GM19468 (cell line): Measurements from ENCODE around the gene NDUFAF4.

Experiments used
- ATAC-seq: cut with Tn5 transposase; IDR thresholded peaks from one replicate; pipeline ENCODE4 v1.9.1; 2021; ENCODE audit warnings: mild to moderate bottlenecking, moderate library complexity, moderate number of reproducible peaks; ENCODE audit not compliant: unreplicated experiment; ENCODE audit errors: extremely low read depth

The NDUFAF4 gene

DNA sequence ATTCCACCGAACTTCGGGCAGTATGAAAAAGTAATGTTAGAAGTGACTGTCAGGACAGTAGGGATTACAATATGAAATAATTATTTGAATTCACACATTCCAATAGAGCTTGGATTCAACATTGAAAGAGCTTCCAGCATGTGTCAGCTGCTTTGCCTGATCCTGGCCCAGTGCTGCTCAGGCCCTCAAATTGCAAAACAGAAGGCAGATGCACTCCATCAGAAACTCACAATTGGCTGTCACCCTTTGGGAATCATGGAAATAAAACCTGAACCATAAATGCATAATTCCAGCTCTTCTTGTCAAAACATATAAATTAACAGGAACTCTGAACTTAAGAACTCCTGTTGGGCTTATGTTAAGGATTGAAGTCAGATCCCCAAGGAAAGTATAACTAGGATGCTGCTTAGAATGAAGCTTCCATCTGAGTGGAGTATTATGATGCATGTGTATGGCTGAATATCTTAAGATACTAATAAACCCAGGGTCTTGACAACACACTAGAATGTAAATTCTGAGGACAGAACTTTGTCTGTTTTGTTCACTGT lies 1.8 kb upstream of the NDUFAF4 start:
- ATAC-seq = no peak

DNA sequence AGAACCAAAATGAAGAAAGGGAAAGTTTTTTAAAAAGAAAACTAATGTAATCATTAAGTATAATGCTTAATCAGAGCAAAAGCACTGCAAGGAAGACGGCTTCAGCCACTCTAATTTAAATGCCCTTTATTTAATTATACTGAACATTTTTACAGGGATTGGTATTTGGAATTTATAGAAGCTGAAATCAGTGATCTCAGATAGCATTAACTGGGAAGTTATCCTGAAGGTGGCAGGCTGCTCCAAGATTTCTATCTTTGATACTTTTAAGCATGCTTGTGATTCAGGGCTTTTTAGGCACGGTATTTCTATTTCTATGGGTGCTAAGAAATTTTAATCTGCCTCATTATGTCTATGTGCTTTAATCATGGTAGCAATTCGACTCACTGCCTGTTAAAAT lies 1.3 kb upstream of the NDUFAF4 start:
- no peak for ATAC-seq

DNA sequence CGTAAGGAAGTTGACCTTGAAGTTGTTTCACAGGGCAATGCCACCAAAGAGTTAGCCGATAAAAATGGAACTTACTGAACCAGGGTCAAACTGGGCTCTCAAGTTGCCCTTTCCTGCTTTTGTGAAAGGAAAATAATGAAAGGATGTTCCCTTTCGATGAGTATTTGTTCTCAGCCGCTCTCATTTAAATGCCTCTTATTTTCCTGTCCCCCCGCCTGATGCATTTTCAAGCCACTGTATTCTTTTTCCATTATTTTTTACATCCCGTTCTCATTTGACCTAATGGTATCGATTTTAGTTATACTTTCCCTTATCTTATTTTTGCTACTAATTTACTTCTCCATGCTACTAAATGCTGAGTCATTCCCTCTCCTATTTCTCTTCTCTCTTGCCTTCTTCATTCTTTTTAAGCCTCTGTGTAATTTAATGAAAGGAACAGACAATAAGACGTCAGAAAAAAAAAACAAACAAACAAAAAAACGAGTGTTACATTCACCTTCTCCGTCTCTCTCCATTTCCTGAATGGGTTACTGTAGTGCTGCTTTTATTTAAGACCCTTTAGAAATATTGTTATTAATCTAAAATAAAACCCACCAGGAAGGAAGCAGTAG lies 655 bp upstream of the NDUFAF4 start:
- ATAC-seq = no peak

DNA sequence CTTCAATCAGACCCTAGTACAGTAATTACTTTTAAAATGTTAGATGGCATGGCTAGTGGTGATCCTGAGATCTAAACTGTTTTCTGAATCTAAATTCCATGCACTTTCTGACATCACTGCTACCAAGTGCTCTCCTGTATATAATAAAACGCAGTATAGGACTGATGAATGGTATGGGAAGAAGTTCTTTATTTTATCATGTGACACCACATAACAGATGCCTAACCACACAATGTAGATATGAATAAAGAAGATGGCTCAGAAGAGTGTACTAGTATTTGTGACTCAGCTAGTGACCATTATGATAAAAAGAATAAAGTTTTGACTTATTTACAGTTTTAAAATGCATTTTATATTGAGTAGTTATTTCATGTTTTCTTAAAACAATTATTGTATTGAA lies 8.5 kb downstream of the NDUFAF4 start:
- no peak for ATAC-seq

DNA sequence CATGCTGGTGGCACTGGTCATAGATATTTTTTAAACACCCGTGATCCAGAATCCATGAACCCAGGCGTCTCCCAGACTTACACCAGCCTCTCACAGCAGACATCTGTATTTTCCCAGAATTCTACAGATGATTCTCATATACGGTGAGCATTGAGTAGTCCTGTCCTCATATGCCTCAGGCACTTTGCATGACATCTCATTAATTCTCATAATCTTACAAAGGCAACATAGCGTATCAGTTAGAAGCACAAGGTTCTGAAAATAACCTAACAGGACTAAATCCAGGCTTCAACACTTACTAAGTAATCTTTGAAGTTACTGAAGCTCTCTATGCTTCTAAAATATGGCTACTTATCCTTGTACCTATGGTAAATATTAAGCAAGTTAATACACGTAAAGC lies 8.9 kb downstream of the NDUFAF4 start:
- ATAC-seq = no peak

DNA sequence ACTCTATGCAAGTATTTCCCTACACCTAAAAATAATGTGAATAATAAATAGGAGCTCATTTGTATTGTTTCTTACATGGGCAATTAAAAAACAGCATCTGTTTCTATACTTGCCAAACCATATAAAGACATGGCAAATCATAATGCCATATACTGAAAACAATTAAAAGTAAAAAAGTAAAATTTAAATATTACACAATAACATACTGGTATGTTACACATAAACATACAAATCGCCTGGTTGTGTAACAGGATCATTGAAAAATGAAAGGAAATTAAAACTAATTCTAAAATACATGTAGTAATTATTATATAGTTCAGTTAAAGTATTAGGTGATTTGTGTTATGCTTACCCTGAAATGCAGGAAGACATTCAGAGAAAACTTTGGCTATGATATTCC lies 11.2 kb downstream of the NDUFAF4 start:
- ATAC-seq = no peak

DNA sequence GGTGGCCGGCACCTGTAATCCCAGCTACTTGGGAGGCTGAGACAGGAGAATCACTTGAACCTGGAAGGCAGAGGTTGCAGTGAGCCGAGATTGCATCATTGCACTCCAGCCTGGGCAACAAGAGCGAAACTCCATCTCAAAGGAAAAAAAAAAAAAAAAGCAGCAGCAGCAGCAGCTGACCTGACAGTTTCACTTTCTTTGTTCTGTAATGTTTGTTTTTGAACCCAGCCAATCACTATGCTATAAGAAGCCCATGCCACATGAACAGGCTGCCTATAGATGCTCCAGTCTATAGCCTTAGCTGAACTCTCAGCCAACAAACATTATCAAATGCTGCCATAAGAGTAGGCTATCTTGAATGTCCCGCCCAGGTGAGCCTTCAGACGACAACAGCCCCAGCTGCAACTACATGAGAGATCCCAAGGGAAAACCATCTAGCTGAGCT lies 12.5 kb downstream of the NDUFAF4 start:
- peak; percentile 55 for ATAC-seq

DNA sequence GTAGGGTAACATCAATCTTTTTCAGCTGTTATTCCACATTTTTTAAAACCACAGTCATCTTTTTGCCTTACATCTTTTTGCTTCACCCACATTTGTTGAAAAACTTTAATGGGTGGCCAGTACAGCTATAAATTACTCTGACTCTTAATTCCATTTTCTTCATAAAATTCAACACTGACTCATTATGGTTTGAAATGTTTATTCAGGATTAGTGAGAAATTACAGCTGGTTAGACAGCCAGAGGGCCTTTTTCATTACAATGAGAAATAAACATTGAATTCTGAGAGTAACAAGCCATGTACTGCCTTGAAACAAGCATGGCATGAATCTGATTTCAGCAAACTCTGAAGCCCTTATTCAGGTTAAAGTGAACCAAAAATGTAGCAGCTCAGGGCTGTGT lies 19.5 kb downstream of the NDUFAF4 start:
- ATAC-seq = no peak

DNA sequence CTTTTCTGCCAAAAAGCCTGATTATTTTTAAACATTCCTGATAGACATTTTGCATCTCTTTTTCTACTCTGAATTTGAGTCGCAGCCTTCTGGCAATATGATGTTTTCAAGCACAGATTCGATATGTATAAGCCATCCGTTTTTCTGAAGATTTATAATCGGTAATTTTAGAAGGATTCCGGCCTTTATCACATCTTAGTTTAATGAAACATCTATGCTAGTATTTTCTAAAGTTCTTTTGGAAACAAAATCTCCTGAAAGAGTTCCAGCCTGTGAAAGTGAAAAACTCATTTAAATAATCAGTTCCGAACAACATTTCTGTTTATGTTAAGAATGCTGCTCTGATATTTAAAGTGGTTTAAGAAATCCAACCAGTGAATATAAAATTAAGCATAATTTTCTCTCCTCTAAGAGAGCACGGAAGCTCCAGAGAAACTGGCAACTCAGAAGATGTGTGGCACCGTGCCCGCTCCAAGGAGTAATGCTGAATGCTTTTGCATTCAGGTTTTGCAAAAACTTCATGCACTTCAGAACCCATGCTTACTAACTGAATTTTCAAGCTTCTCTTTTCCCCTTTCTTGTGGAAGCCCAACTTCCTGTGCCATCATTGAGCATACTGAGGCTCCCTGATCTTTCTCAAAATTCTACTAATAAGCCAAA lies 20.7 kb downstream of the NDUFAF4 start:
- no peak for ATAC-seq

DNA sequence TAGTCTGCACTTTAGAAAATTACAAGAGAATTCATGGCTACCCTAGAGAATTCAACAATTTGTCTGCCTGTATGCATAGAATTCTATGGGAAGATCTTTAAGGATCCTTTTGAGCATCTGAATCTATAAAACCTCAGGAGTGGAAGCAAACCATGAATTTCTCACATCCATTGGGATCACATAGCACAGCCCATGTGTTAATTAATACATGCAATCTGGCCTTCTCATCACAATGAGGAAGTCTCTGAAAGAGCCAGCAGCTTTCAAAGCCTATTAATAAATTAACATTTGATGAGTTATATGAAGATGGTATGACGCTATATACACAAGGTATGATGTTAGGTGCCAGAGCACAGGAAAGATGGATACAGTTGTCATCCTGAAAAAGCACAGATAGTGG lies 24.7 kb downstream of the NDUFAF4 start:
- no peak for ATAC-seq

DNA sequence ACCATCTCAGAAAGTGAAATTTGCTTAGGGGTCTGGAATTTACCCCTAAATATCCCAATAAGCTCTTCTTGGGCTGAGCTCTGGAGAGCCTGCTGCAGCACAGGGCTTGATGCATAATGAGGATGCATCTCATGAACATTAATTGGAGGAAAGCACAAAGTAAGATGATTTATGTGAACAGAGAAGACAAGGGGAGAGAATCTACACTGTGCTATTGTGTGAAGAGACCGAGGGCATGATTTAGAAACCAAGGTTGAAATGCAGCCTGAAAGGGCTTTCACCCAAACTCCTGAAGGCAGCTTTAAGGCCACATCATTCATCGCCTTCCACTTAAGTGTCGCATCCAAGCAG lies 32.7 kb downstream of the NDUFAF4 start:
- no peak for ATAC-seq

DNA sequence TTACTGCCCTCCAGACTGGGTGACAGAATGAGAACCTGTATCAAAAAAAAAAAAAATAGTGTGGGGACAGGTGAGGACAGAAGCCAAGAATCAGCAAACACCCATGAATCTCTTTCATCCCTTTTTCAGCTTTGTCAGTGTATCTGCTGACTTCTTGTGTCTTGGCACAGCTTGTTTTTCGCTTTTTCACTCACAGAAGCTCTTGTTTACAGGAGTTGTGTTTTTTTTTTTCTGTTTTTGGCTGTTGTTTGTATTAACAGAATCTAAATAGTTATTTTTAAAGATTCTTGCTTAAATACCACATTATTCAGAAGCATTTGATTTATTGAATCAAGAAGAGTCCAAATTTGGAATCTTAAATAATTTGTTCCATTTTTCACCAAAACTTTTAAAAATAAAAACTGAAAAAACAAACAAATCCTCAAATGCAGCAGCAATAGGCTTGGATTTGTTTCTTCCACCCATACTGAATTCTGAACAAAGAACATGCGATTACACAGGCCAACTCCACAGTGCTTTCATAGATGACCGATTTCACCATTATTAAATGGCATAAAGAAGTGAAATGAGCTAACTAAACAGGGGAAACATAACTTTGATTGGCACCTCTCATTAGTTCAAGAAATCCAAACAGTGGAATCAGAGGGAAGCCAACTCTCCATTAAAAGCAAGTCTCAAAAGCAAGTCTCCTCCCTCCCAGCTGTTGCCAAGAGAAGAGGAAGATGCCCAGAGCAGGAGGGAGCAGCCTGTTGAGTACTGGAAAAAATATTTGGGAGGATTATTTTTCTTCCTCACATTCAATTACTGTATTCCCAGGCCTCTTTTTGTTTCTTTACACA lies 33.3 kb downstream of the NDUFAF4 start:
- ATAC-seq = no peak

DNA sequence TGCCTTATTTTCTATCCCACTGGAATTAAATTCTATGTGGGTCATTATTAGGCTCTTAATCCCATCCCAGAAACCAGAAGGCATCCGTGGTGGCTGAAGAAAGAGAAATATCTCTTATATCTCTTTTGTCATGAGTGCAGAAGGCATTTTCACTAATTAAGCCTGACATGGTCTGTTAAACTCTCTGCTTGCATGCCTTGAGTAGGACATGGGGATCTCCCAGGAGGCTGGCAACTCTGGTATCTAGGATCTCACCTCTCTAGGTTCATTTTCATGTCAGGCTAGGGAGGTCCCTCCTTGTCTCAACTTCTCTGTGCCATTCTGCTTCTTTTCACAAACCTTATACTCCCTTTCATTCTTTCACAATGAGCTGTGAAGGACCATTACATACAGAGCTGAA lies 35.1 kb downstream of the NDUFAF4 start:
- no peak for ATAC-seq

DNA sequence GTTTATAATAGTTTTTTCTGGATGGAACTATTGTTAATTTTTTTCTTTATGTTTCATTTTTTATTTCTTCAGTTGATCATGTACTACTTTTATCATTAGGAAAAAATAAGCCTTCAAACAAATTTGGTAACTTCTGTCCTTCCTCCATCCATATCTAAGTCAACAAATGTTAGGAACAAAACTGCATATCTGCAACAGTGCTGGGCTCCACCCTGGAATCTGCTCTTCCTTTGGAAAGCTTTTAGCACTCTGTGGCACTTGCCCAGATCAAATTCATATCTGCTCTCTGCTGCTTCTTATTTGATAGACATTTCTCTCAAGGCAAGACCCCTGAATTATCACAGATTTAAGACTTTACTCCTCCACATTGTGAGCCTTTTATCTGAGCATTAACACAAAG lies 36.1 kb downstream of the NDUFAF4 start:
- ATAC-seq = no peak

DNA sequence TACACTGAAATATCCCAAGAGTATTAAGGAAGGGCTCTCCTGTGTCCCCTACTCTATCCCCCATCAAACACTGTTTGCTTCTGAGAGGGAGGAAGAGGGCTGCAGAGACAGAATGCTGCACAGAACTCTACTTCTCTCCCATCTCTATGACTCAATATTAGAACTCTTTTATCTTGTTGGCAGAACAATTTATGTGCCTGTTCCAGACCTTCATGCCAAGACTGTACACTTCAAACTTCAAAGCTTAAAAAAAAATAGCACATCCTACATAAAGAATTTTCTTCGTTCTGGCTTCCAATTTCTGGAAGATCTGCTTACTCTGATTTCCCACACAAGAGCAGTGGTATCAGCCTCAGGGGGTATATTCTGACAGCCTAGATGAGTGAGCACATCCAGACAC lies 40.8 kb downstream of the NDUFAF4 start:
- ATAC-seq = no peak

DNA sequence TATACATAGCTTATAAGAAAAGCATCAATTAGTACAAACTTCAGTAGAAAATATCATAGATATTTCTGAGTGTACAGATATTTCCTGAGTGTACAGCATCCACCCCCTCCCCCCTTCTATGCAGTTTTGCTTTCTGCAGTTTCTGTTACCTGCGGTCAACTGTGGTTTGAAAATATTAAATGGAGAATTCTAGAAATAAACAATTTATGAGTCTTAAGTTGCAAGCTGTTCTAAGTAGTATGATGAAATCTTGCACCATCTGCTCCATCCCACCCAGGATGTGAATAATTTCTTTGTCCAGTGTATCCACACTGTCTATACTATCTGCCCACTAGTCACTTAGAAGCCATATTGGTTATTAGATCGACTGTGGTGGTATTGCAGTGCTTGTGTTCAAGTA lies 44.6 kb downstream of the NDUFAF4 start:
- ATAC-seq = no peak

DNA sequence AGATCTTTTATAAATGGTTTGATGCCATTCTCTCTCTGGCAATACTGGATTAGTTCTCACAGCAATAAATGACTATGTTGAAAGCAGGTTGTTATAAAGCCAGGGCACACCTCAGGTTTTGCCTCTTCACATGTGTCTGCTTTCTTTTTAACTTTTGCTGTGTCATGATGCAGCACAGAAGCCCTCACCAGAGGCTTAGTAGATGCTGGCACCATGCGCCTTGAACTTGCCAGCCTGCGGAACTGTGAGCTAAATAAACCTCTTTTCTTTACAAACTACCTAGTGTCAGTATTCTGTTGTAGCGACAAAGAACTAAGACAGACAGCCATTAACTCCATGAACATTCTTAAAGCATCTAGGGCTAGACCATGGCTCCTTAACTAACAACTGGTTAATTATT lies 45.1 kb downstream of the NDUFAF4 start:
- ATAC-seq = no peak

DNA sequence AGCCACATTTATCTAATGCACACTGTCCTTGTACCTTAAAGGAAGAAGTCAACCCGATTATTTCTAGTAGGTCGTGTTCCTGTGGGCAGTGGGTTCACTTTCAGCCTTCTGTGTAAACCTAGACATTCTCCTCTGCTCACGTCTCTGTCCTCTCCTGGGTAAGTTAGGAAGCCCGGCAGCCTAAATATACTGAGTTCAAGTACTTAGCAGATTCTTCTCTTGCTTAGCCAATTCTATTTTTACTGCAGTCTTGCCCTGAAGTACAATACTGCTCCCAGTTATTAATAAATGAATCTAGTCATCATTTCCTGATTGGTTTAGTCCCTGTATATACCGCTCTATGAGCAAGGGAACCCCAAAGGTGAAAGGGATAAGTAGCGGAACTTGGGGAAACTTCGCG lies 45.8 kb downstream of the NDUFAF4 start:
- ATAC-seq = no peak

DNA sequence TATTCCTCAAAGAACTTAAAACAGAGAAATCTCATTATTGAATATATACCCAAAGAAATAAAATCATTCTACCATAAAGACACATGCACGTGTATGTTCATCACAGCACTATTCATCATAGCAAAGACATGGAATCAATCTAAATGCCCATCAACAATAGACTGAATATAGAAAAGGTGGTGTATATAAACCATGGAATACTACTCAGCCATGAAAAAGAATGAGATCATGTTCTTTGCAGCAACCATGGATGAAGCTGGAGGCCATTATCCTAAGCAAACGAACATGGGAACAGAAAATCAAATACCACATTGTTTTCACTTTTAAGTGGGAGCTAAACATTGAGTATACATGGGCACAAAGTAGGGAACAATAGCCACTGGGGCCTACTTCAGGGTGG lies 48.1 kb downstream of the NDUFAF4 start:
- no peak for ATAC-seq

DNA sequence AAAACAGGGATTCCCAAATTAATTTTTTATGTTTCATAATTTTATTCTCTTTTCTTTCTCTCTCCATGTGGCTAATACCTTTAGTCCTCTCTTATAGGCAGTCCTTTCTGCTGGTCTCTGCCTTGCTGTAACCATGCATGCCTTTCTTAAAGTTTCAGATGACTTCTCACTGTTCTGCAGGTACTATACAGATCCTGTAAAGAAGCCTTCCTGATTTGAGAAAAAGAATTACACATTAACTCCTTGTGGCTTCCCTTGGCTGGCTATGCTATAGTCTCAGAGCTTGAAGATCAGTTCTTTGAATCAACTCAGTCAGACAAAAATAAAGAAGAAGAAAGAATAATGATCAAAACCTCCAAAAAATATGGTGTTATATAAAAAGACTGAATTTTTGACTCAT lies 53.2 kb downstream of the NDUFAF4 start:
- peak; percentile 39 for ATAC-seq

DNA sequence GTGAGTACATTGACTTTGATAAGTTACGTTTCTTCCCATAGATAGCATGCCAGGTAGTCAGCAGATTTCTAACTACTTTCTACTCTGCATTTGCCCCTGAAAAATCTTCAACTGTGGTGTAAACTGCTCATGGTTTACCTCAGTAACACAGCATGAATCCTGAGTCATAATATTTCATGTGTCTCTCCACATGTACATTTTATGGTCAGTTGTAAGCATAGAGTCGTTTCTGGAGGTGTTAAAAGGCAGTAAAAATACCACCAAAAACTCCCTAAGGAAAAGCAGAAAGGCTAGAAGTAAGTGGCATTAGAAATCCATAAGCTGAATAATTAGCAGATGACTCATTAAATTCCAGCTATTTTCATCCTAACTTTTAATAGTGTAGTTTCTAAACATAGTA lies 56.3 kb downstream of the NDUFAF4 start:
- no peak for ATAC-seq
